ENCODE results near the gene MEGF9. TPM values are rescaled to one million over a fixed set of nuclear protein-coding genes. Genes with fewer than 3 reads are reported as not detected.

MEGF9 gene
- polyA plus RNA-seq, 1 of the 3 experiments (the other 2 are of a cell fraction) = 1.8 TPM

DNA sequence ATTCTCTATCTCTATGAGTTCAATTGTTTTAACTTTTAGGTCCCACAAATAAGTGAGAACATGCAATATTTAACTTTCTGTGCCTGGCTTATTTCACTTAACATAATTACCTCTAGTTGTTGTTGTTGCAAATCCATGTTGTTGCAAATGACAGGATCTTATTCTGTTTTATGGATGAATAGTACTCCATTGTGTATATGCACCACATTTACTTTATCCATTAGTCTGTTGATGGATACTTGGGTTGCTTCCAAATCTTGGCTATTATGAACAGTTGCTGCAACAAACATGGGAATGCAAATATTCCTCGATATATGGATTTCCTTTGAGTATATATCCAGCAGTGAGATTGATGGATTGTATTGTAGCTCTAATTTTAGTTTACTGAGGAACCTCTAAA is 36.3 kb downstream of the MEGF9 start (continued):
- TF ChIP-seq, protein P1, sequence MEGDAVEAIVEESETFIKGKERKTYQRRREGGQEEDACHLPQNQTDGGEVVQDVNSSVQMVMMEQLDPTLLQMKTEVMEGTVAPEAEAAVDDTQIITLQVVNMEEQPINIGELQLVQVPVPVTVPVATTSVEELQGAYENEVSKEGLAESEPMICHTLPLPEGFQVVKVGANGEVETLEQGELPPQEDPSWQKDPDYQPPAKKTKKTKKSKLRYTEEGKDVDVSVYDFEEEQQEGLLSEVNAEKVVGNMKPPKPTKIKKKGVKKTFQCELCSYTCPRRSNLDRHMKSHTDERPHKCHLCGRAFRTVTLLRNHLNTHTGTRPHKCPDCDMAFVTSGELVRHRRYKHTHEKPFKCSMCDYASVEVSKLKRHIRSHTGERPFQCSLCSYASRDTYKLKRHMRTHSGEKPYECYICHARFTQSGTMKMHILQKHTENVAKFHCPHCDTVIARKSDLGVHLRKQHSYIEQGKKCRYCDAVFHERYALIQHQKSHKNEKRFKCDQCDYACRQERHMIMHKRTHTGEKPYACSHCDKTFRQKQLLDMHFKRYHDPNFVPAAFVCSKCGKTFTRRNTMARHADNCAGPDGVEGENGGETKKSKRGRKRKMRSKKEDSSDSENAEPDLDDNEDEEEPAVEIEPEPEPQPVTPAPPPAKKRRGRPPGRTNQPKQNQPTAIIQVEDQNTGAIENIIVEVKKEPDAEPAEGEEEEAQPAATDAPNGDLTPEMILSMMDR (IDR thresholded peaks at IDR 0.05) = no peak
- no peak for TF ChIP-seq NFIC (IDR thresholded peaks at IDR 0.05; ENCODE audit: borderline replicate concordance)

DNA sequence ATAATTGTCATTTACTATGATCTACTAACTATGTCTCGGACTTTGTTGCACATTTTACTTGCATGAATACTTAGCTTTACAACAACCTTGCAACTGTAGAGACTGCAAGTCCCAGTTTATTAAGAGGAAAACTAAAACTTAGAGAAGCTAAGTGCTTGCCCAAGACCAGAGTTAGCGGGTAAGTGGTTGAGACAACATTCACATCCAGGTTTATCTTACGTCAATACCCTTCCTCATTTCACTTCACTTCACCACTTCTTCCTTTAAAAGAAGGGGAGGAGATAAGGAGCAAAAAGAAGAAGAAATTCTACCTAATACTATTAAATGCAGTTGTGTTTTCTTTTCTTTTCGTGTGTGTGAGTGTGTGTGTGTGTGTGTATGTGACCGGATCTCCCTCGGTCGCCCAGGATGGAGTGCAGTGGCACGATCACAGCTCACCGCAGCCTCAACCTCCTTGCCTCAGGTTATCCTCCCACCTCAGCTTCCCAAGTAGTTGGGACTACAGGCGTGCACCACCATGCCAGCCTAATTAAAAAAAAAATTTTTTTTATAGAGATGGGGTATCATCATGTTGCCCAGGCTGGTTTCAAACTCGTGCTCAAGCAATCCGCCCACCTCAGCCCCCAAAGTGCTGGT is 37.4 kb downstream of the MEGF9 start:
- Histone ChIP-seq H3K4me1 (ENCODE audit: control insufficient read depth in 1 of 2, insufficient read depth in 2 of 2, low read depth in 1 of 2, low read length in 1 of 2) (peaks cover 0 to 2% of the 10 kb centered on the region in 2 experiments; a peak in 1 of 4 replicates), H3K9ac (no peak overlapping the region), H3K36me3 (replicated peaks in 1 of 2; ENCODE audit: control insufficient read depth in 1 of 2, insufficient read depth in 2 of 2, low read length in 1 of 2) (no peaks in the 10 kb centered on the region), H3K4me3 (ENCODE audit: low read depth in 2 of 2, low read length in 1 of 2) (no peak overlapping the region), H3F3A (replicated peaks; ENCODE audit: insufficient read depth) (no peaks in the 10 kb centered on the region), H3K9me2 (no peaks in the 10 kb centered on the region), H2AFZ (ENCODE audit: low read depth) (no peak overlapping the region), H3K4me2 (no peak overlapping the region), H4K20me1 (ENCODE audit: insufficient read depth) (no peaks in the 10 kb centered on the region), H3K27ac (ENCODE audit: low read depth in 2 of 2, low read length in 1 of 2) (no peak overlapping the region), H3K79me2 (ENCODE audit: insufficient read depth) (no peaks in the 10 kb centered on the region), H3K9me3 (no peaks in the 10 kb centered on the region), H3K27me3 (ENCODE audit: insufficient read depth) (no peaks in the 10 kb centered on the region)
- no peak for DNase-seq
- no peak for TF ChIP-seq TEAD4 (IDR thresholded peaks at IDR 0.05; ENCODE audit: borderline replicate concordance, insufficient read depth)
- no peak for TF ChIP-seq MXI1 (IDR thresholded peaks at IDR 0.05; ENCODE audit: low read depth, low read length)
- TF ChIP-seq JUND (IDR thresholded peaks at IDR 0.05) = no peak
- TF ChIP-seq, protein P2, sequence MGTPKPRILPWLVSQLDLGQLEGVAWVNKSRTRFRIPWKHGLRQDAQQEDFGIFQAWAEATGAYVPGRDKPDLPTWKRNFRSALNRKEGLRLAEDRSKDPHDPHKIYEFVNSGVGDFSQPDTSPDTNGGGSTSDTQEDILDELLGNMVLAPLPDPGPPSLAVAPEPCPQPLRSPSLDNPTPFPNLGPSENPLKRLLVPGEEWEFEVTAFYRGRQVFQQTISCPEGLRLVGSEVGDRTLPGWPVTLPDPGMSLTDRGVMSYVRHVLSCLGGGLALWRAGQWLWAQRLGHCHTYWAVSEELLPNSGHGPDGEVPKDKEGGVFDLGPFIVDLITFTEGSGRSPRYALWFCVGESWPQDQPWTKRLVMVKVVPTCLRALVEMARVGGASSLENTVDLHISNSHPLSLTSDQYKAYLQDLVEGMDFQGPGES (IDR thresholded peaks at IDR 0.05; ENCODE audit: low read depth, low read length) = no peak
- TF ChIP-seq GATA2 (CRISPR knock-in tag; IDR thresholded peaks at IDR 0.05) = no peak
- TF ChIP-seq RFX5 (IDR thresholded peaks at IDR 0.05; ENCODE audit: low read length) = no peak
- no peak for TF ChIP-seq ELF1 (IDR thresholded peaks at IDR 0.05)
- no peak for TF ChIP-seq FOXM1 (IDR thresholded peaks at IDR 0.05; ENCODE audit: low read depth)
- TF ChIP-seq TAF1 (IDR thresholded peaks at IDR 0.05; ENCODE audit: borderline replicate concordance, low read depth, low read length) = no peak
- no peak for TF ChIP-seq MEF2A (IDR thresholded peaks at IDR 0.05; ENCODE audit: borderline replicate concordance, low read depth)
- TF ChIP-seq RXRA (IDR thresholded peaks at IDR 0.05; ENCODE audit: borderline replicate concordance, low read depth) = no peak
- TF ChIP-seq TCF12 (IDR thresholded peaks at IDR 0.05) = no peak
- TF ChIP-seq NFIC (IDR thresholded peaks at IDR 0.05; ENCODE audit: borderline replicate concordance) = no peak
- TF ChIP-seq, protein P3, sequence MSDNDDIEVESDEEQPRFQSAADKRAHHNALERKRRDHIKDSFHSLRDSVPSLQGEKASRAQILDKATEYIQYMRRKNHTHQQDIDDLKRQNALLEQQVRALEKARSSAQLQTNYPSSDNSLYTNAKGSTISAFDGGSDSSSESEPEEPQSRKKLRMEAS (IDR thresholded peaks at IDR 0.05; ENCODE audit: low read depth) = no peak
- TF ChIP-seq, protein P4, sequence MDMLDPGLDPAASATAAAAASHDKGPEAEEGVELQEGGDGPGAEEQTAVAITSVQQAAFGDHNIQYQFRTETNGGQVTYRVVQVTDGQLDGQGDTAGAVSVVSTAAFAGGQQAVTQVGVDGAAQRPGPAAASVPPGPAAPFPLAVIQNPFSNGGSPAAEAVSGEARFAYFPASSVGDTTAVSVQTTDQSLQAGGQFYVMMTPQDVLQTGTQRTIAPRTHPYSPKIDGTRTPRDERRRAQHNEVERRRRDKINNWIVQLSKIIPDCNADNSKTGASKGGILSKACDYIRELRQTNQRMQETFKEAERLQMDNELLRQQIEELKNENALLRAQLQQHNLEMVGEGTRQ (IDR thresholded peaks at IDR 0.05; ENCODE audit: borderline replicate concordance, low read depth, low read length) = no peak
- TF ChIP-seq, protein P5, sequence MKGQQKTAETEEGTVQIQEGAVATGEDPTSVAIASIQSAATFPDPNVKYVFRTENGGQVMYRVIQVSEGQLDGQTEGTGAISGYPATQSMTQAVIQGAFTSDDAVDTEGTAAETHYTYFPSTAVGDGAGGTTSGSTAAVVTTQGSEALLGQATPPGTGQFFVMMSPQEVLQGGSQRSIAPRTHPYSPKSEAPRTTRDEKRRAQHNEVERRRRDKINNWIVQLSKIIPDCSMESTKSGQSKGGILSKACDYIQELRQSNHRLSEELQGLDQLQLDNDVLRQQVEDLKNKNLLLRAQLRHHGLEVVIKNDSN (IDR thresholded peaks at IDR 0.05; ENCODE audit: borderline replicate concordance, low read depth) = no peak
- ChIA-PET POLR2A (no interaction called here), CTCF (no interaction called here)
- 91% methylated on average over 12 of the region's 12 CpGs for whole genome bisulfite sequencing (ENCODE audit: low lambda C conversion rate)

Measured in SK-N-SH (cell line).